GM12875 (cell line): ENCODE results near the gene LGALS3BP.

Source experiments
- H3K4me3 ChIP-seq: one replicate; pipeline ENCODE4 v1.5.1; 2011; ENCODE audit warnings: low read depth, low read length, control low read depth
- CTCF ChIP-seq: IDR thresholded peaks from 2 replicates; pipeline ENCODE4 v1.5.1; 2011; ENCODE audit warnings: low read depth, mild to moderate bottlenecking, control low read depth, inconsistent platforms, low read length, moderate library complexity, borderline replicate concordance; ENCODE audit not compliant: insufficient read depth

LGALS3BP gene

DNA sequence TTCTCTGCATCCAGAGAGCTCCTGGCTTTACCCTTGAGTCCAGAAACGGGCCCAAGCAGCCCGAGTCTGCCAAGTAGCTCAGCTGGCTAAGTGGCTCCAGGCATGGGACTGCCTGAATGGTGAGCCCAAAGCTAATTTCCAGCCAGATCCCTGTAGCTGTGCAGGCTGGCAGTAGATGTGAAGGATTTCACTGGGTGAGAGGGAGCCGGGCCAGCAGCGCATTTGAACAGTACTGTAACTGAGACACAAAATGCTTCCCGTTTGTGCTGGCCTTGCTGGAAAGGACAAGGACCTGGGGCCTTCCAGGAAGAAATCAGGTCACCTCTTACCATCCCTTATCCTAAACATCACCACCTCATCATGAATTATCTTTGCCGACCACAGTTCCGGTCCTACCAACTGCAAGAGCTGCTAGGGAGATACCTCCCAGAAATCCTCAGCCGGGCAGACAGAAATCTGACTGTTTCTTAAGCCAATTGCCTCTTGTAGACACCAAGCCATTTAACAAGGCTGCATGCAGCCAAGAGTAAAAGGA is 58.2 kb downstream of the LGALS3BP start:
- TF ChIP-seq CTCF: no peak
- no peak overlapping the region for H3K4me3 ChIP-seq
